K562 (cell line): ENCODE measurements around the gene SBK1. TPM values are rescaled to one million over a fixed set of nuclear protein-coding genes. Genes with fewer than 3 reads are reported as not detected.

Experiments
- CBX5 ChIP-seq: IDR thresholded peaks from 2 replicates; pipeline ENCODE4 v1.6.1; 2014; ENCODE audit warnings: low read depth, borderline replicate concordance
- CTBP1 ChIP-seq: fragments of 450-650 bp; IDR thresholded peaks from 2 replicates; pipeline ENCODE4 v1.6.1; 2016; ENCODE audit warnings: borderline replicate concordance
- E4F1 ChIP-seq: fragments of 250-450 bp; sonication (Bioruptor Pico); IDR thresholded peaks from 2 replicates; pipeline ENCODE4 v1.5.0; 2021; ENCODE audit warnings: mild to moderate bottlenecking, borderline replicate concordance
- GTF3C2 ChIP-seq: IDR thresholded peaks from 3 replicates; pipeline ENCODE4 v1.6.1; 2011; ENCODE audit warnings: borderline replicate concordance, mild to moderate bottlenecking, moderate library complexity; ENCODE audit not compliant: insufficient read length; ENCODE audit errors: extremely low read depth
- LEF1 ChIP-seq: fragments of 450-650 bp; IDR thresholded peaks from 2 replicates; pipeline ENCODE4 v1.6.1; 2016; ENCODE audit warnings: mild to moderate bottlenecking
- ZNF707 ChIP-seq: fragments of 250-450 bp; sonication (Bioruptor Pico); conservative IDR thresholded peaks from 2 replicates; pipeline ENCODE4 v1.8.0; 2022; ENCODE audit warnings: inconsistent platforms, mild to moderate bottlenecking, moderate library complexity
- polyA plus RNA-seq, 8 experiments: library from polyadenylated mRNA; depleted of rRNA in 4 of 8; stranded (reverse) in 5 of 8; unstranded in 3 of 8; fragments of >200 nt; fragmentation: Nextera tagmentation in 2 of 8; fragmentation: Illumina TruSeq in 1 of 8; extraction: Ambion mirVana in 2 of 8; extraction: Trizol in 1 of 8; gene quantifications; 2 replicates each; pipeline versions ENCODE4 v1.2.1 to v1.2.3, GENCODE V29; 2011 to 2014; ENCODE audit warnings: inconsistent platforms in 1 of 8, missing spikeins in 1 of 8
- total RNA-seq, 7 experiments: library from RNA; depleted of rRNA in 6 of 7; stranded (reverse); fragments of >200 nt in 6 of 7; fragmentation: Illumina TruSeq in 2 of 7; extraction: Trizol in 2 of 7; gene quantifications; 2 replicates each; pipeline versions ENCODE4 v1.2.1 to v1.2.3, GENCODE V29; 2011 to 2021; ENCODE audit warnings: low replicate concordance in 1 of 7

SBK1 gene
- total and polyA plus RNA-seq, 9 of the 15 experiments (the other 6 are each of a cell fraction or from before 2014, with no cell fraction given): 0.01 to 0.07 (median 0.03) TPM; not detected in 6

GRCh38 chr16:28283173-28283572, 9.2 kb upstream of the SBK1 start (continued):
- no peak for TF ChIP-seq E4F1
- TF ChIP-seq LEF1: no peak
- no peak for TF ChIP-seq ZNF707 (CRISPR knock-in tag)
- TF ChIP-seq GTF3C2: no peak
- TF ChIP-seq CBX5: no peak
- no peak for TF ChIP-seq CTBP1
- TF ChIP-seq, all 486 proteins: peak for 0
